Gastroesophageal sphincter (tissue), 4 donors: ENCODE results near the gene CAMKK1. TPM values are rescaled to one million over a fixed set of nuclear protein-coding genes. Genes with fewer than 3 reads are reported as not detected.

ENCODE experiments used
- ATAC-seq: fragments of 150-250 bp; one replicate; pipeline ENCODE4 v1.9.1; 2016; ENCODE audit warnings: mild to moderate bottlenecking, moderate library complexity
- H3K27ac ChIP-seq, 4 donors: fragments of 200-600 bp; sonication (generic) in 3 of 4; 1 replicate in 3 of 4; 2 replicates in 1 of 4; pipeline ENCODE4 v1.5.1; 2016 to 2019
- H3K27me3 ChIP-seq: fragments of 200-600 bp; sonication (generic); one replicate; pipeline ENCODE4 v1.5.1; 2019
- H3K36me3 ChIP-seq, 2 donors: fragments of 200-600 bp; sonication (generic); one replicate each; pipeline ENCODE4 v1.5.1; 2019; ENCODE audit warnings: control low read depth in 1 of 2
- H3K4me1 ChIP-seq, 3 donors: fragments of 200-600 bp; sonication (generic); 1 replicate in 2 of 3; 2 replicates in 1 of 3; pipeline ENCODE4 v1.5.1; 2016 to 2019; ENCODE audit warnings: control low read depth in 2 of 3
- H3K4me3 ChIP-seq, 2 donors: fragments of 200-600 bp; sonication (generic); one replicate each; pipeline ENCODE4 v1.5.1; 2019; ENCODE audit warnings: mild to moderate bottlenecking in 1 of 2, moderate library complexity in 1 of 2
- H3K9me3 ChIP-seq, 3 donors: fragments of 200-600 bp; sonication (generic); one replicate each; pipeline ENCODE4 v1.5.1; 2017 to 2019; ENCODE audit warnings: control low read depth in 2 of 3
- EP300 ChIP-seq: sonication (generic); formaldehyde crosslinking; IDR thresholded peaks from one replicate; pipeline ENCODE4 v1.6.1; 2017; ENCODE audit warnings: antibody characterized with exemption, mild to moderate bottlenecking
- POLR2A ChIP-seq, 2 donors: fragments of 450-650 bp; IDR thresholded peaks; one replicate each; pipeline ENCODE4 v1.6.1; 2017; ENCODE audit warnings: antibody characterized with exemption in 2 of 2, mild to moderate bottlenecking in 2 of 2, moderate library complexity in 1 of 2
- POLR2AphosphoS5 ChIP-seq: sonication (generic); formaldehyde crosslinking; IDR thresholded peaks from one replicate; pipeline ENCODE4 v1.6.1; 2017; ENCODE audit warnings: antibody characterized with exemption
- WGBS, 2 donors: methylation state at CpG; one replicate each; pipeline ENCODE4 v1.1.5; 2018; ENCODE audit warnings: low coverage in 1 of 2; 5-methylcytosine and 5-hydroxymethylcytosine counted together
- total RNA-seq, 4 donors: library from RNA; depleted of rRNA; stranded (reverse); fragments of >200 nt; gene quantifications; one replicate each; pipeline ENCODE4 v1.1.0, GENCODE V29; 2016
- TF ChIP-seq, protein P1 (sequence below), 4 experiments: fragments of 200-600 bp in 2 of 4; fragments of 450-650 bp in 2 of 4; sonication (generic) in 1 of 4; IDR thresholded peaks; one replicate each; pipeline ENCODE4 v1.5.1; 2017 to 2019; ENCODE audit warnings: antibody characterized with exemption in 4 of 4, mild to moderate bottlenecking in 2 of 4, moderate library complexity in 2 of 4

The CAMKK1 gene
- total RNA-seq, 4 donors from 2014 or later: 3.4 to 7.1 (median 3.8) TPM

DNA sequence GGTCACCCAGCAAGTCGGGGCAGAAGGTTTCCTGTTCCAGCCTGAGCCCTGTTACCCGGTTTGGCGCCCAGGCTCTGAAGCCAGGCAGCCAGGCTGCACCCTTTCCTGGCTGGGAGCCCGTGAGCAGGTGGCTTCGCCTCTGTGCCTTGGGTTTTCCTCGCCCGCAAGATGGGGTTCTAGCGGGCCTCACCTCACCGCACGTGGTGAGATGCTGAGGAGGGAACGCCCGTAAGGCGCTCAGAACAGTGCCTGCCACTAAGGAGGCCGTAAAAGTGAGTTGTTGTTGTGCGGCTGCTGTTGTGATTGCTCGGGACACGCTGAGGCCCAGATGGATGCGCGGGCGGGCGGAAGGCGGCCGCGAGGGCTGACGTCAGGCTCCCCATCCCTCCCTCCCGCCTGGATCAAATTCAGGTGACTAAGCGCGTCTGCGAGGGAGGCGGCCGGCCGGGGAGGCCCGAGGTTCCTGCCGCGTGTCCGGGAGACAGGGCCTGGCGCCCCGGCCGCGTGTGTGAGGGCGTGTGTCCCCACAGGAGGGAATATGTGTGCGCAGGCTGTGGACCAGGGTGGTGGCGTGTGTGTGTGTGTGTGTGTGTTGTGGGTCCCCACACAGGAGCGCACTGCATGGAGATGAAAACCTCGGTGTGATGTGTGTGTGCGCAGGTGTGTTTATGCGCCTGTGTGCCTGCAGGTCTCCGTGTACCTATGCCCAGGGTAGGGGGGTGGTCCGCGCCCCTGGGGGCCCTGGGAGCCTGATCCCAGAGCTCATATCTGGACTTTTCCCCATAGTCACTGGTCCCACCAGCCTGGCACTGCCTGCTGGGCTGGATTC is 4.3 kb downstream of the CAMKK1 start:
- Histone ChIP-seq H3K27ac (peak overlapping the region; percentile 45 to 91 (median 86)), H3K27me3 (no peaks in the 10 kb centered on the region), H3K4me1 (peaks cover 0 to 83% (median 45%) of the 10 kb centered on the region in 3 donors), H3K9me3 (no peaks in the 10 kb centered on the region), H3K36me3 (peaks cover 0 to 21% of the 10 kb centered on the region in 2 donors), H3K4me3 (no peak overlapping the region)
- TF ChIP-seq, protein P1, sequence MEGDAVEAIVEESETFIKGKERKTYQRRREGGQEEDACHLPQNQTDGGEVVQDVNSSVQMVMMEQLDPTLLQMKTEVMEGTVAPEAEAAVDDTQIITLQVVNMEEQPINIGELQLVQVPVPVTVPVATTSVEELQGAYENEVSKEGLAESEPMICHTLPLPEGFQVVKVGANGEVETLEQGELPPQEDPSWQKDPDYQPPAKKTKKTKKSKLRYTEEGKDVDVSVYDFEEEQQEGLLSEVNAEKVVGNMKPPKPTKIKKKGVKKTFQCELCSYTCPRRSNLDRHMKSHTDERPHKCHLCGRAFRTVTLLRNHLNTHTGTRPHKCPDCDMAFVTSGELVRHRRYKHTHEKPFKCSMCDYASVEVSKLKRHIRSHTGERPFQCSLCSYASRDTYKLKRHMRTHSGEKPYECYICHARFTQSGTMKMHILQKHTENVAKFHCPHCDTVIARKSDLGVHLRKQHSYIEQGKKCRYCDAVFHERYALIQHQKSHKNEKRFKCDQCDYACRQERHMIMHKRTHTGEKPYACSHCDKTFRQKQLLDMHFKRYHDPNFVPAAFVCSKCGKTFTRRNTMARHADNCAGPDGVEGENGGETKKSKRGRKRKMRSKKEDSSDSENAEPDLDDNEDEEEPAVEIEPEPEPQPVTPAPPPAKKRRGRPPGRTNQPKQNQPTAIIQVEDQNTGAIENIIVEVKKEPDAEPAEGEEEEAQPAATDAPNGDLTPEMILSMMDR (IDR thresholded peaks at IDR 0.05): no peak
- TF ChIP-seq POLR2A (IDR thresholded peaks at IDR 0.05): peak in 1 of 2 donors; percentile 28
- peak; percentile 70 for TF ChIP-seq POLR2AphosphoS5
- WGBS, 2 donors: 62% methylated on average over 6 of the region's 50 CpGs; no CpG with 5 or more reads in 1 of the 2 donors
- ATAC-seq: peak; percentile 60

GRCh38 chr17:3887804-3888203 is 5.0 kb downstream of the CAMKK1 start:
- Histone ChIP-seq H3K9me3 (no peaks in the 10 kb centered on the region), H3K4me3 (no peak overlapping the region), H3K4me1 (peaks cover 0 to 78% (median 43%) of the 10 kb centered on the region in 3 donors), H3K36me3 (peaks cover 0 to 28% of the 10 kb centered on the region in 2 donors), H3K27me3 (no peaks in the 10 kb centered on the region), H3K27ac (peak overlapping the region; percentile 45 to 91 (median 86))
- WGBS, 2 donors: 49 to 67% methylated on average over 8 of the region's 9 CpGs
- TF ChIP-seq, protein P1 (IDR thresholded peaks at IDR 0.05): no peak
- TF ChIP-seq POLR2A (IDR thresholded peaks at IDR 0.05): no peak
- no peak for TF ChIP-seq EP300
- TF ChIP-seq POLR2AphosphoS5: no peak
- no peak for ATAC-seq

GRCh38 chr17:3887394-3887793 is 5.5 kb downstream of the CAMKK1 start:
- peaks cover 0 to 32% of the 10 kb centered on the region in 2 donors for H3K36me3 ChIP-seq
- WGBS, 2 donors: 55 to 64% methylated on average over 2 of the region's 2 CpGs
- no peaks in the 10 kb centered on the region for H3K27me3 ChIP-seq
- no peak overlapping the region for H3K4me3 ChIP-seq
- H3K4me1 ChIP-seq: peaks cover 0 to 74% (median 43%) of the 10 kb centered on the region in 3 donors
- TF ChIP-seq, protein P1 (IDR thresholded peaks at IDR 0.05): no peak
- no peak for TF ChIP-seq POLR2A (IDR thresholded peaks at IDR 0.05)
- TF ChIP-seq EP300: no peak
- TF ChIP-seq POLR2AphosphoS5: no peak
- no peak for ATAC-seq
- H3K9me3 ChIP-seq: no peaks in the 10 kb centered on the region
- peak overlapping the region in 3 of 4 donors; percentile 82 to 91 (median 90) for H3K27ac ChIP-seq

DNA sequence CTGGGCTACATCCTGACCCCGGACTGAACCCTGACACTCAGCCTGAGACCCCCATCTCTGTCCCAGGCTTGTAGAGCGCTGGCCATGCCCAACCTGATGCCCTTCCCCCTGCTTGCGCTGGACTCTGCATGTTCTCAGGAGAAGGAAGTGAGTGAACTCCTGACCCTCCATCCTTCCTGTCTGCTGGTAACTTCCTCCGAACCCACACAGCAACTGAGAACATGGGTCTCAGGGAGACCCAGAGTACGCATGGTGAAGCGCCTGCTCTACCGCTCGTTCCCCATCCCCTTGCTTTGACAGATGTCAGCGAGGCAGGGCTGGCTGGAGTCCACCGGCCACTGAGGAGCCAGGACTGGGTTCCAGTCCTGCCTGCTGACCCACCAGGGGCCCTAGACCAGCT is 6.1 kb downstream of the CAMKK1 start:
- no peak for TF ChIP-seq POLR2A (IDR thresholded peaks at IDR 0.05)
- TF ChIP-seq, protein P1 (IDR thresholded peaks at IDR 0.05): no peak
- no peak for TF ChIP-seq POLR2AphosphoS5
- no peak for TF ChIP-seq EP300
- Histone ChIP-seq H3K4me1 (peaks cover 0 to 68% (median 37%) of the 10 kb centered on the region in 3 donors), H3K4me3 (no peak overlapping the region), H3K36me3 (peaks cover 0 to 39% of the 10 kb centered on the region in 2 donors), H3K27me3 (no peaks in the 10 kb centered on the region), H3K9me3 (no peaks in the 10 kb centered on the region), H3K27ac (peak overlapping the region in 3 of 4 donors; percentile 82 to 91 (median 90))
- no peak for ATAC-seq
- 80% methylated on average over 1 of the region's 10 CpGs; no CpG with 5 or more reads in 1 of the 2 donors for WGBS, 2 donors
